Activated T-cell treated with anti-CD3 and anti-CD28 coated beads for 4 hours (primary cell): ENCODE data around the gene PDGFRA.

Source experiments
- DNase-seq: peaks from one replicate; pipeline ENCODE4 v3.0.0-alpha.2; 2020

Gene PDGFRA

GRCh38 chr4:54265366-54265765 is 36.3 kb downstream of the PDGFRA start:
- no peak for DNase-seq

DNA sequence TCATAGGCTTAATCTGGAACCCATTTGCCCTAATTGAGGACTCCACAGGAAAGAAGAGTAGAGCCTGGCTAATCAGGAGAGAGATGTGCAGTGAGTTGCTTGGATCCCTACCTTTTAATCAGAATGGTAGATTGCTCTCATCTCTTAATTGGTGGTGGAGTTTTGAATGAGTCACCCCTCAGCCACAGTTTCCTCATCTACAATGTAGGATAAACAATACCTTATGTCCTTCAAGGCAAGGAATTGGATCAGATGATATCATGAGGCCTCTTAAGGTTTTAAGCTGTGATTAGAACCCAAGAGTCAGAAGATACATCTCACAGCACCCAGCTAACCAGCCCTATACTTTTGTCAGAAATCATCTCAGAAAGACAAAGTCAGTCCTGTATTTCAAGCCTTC is 39.1 kb downstream of the PDGFRA start:
- no peak for DNase-seq

- no peak for DNase-seq
These were observed 42.4 kb downstream of the PDGFRA start for GRCh38 chr4:54271464-54271863.

DNA sequence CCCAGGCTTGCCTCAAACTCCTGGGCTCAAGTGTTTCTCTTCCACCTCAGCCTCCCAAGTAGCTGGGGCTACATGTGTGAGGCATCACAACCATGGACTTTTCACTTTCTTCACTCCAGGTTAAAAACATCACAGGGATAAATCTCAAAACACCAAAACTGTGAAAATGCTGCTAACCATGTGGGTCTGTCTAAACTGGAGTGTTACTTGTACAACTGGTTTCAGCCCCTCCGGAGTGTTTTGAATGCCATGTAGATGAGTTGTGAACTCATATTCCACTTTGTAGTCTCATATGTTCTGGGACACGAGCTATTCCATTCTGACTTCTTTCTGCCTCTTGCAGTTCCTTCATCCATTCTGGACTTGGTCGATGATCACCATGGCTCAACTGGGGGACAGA is 43.0 kb downstream of the PDGFRA start:
- DNase-seq = no peak

GRCh38 chr4:54274264-54274663 is 45.2 kb downstream of the PDGFRA start:
- no peak for DNase-seq

GRCh38 chr4:54274795-54275665 is 45.9 kb downstream of the PDGFRA start:
- DNase-seq = no peak

DNA sequence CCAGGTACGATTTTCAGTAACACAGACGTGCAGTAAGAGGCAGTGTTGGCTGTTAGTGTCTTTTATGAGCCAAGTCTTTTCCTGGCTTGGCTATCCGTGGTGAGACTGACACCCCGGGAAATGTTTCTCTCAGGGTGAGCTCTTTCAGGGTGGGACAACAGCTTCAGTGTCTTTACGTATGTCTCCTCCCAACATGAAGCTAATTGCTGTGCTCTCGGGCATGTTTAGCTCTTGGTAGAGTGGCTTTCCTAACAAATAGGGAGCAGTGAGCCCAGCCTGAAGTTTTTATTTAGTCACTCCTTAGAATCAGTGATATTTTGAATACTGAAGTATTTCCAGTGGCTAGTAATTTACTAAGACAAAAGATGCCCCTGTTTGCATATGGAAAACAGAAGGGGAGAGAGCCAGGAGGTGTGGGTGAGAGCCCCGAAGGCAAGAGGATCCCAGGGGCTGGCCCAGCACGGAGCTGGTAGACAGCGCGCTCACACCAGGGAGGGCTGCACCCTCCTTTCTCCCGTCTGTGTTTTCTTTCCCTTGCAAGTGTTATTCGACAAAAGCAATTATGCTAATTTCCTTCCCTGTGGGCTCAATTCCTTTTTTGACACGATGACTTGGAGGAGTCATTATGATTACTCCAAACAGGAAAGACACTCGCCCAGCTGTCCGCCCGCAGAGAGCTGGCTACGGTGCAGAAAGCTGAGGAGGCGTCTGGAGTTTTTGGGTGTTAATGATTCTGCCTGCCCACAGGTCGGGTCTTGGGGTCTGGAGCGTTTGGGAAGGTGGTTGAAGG is 47.7 kb downstream of the PDGFRA start:
- DNase-seq = no peak

DNA sequence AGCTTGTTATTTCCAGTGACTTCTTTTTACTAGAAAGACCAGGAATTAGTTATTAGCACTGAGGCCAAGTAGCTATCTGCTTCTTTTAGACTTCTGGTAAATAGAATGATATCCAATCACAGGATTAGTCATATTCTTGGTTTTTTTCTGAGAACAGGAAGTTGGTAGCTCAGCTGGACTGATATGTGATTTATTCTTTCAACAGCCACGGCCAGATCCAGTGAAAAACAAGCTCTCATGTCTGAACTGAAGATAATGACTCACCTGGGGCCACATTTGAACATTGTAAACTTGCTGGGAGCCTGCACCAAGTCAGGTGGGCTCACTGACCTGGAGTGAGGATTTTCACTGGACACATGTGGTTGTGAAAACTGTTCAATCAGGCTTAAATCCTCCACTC is 48.6 kb downstream of the PDGFRA start:
- no peak for DNase-seq

DNA sequence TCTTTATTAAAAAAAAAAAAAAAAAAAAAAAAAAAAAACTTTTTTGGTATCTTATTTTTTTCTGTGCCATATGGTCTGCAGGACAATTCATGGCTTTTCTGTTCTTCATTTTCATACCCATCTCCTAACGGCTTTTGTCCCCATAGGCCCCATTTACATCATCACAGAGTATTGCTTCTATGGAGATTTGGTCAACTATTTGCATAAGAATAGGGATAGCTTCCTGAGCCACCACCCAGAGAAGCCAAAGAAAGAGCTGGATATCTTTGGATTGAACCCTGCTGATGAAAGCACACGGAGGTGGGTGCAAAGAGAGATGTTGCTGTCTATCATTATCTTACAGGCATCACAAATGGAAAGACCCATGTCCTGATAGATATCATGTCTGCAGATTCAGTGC is 49.1 kb downstream of the PDGFRA start:
- no peak for DNase-seq

DNA sequence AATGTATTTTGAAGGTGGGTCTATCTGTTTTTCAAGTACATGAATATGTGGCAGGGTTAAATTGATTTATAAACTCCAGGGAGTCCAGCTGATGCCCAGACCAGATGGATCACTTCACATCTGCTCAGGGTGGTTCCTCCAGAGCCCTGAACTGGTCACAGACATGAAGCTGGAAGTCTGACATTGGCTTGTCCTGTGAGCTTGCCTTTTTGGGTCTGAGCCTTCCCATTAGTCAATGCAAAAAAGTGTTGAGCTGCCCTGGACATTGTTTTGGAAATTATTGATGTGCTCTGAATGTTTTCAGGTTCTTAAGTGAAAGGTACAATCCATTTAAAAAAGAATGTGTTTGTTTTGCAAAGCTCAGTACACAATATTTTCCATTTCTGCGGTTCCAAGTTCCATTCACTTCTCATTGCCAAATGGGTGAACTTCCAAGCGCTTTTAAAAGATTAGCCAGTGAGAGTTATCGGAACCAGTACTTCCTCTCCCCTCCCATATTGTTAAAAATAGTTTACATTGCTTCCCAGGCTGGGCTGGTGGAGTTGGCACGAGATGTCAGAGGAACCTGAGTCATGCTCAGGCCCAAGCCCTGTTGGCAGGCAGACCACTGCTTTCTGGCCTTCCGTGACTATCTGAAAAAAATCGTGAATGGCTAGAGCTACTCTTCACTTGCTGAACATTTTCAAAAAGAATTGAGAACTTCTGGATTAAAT is 52.1 kb downstream of the PDGFRA start:
- no peak for DNase-seq

DNA sequence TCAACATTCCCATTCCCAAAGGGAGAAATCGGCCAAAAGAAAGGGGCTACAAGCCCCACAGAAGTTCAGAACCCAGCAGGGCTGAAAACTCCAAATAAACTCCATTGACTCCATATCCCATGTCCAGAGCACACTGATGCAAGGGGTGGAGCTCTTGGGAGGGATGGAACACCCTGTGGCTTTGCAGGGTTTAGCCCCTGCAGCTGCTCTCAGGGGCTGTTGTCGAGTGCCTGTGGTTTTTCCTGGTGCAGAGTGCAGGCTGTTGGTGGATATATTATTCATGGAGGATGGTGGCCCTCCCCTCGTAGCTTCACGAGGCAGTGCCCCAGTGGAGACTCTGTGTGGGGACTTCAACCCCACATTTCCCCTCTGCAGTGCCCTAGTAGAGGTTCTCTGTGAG is 53.7 kb downstream of the PDGFRA start:
- DNase-seq = no peak

DNA sequence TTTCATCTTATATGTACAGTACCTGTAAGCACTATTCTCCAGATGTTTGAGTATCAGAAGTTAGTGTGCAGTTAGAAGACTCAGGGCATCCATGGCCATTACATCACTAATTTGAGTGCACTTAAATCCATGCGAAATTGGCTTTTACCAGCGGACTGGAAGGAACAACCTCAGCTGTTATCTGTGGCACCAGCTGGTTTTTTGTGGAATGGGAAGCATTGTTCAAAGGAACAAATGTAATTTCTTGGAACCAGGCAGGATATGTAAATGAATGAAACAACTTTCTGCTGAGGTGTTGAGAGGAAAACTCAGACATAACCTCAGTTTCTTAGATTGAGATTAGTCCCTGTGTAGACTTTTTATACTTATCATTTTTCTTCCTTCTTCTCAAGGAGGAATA is 60.2 kb downstream of the PDGFRA start:
- DNase-seq = no peak

- DNase-seq = no peak
These were observed 61.9 kb downstream of the PDGFRA start for GRCh38 chr4:54290980-54291379.

DNA sequence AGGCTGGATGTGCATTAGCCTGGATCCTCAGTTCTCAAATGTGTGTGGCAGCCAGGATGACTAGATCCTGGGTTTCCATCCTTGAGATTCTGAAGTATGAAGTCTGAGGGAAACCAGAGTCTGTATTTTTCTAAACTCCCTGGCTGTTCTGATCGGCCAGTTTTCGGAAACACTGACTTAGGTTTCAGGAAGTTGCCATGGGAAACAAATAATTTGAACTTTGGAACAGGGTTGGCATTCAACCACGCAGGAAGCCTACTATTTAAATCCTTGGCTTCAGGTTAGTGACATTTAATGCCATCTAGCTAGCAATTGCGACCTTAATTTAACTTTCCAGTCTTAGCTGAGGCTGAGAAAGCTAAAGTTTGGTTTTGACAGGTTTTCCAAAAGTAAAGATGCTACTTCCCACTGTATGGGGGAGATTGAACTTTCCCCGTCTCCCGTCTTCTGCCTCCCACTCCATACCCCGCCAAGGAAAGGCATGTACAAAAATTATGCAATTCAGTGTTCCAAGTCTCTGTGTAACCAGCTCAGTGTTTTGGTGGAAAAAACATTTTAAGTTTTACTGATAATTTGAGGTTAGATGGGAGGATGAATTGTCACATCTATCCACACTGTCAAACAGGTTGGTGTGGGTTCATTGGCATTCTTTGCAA is 67.6 kb downstream of the PDGFRA start:
- no peak for DNase-seq

GRCh38 chr4:54308110-54308509 is 79.0 kb downstream of the PDGFRA start:
- DNase-seq = no peak

- DNase-seq = no peak
These were observed 86.8 kb downstream of the PDGFRA start for GRCh38 chr4:54315561-54316538.

GRCh38 chr4:54317690-54318089 is 88.6 kb downstream of the PDGFRA start:
- no peak for DNase-seq

- DNase-seq = no peak
These were observed 89.8 kb downstream of the PDGFRA start for GRCh38 chr4:54318904-54319303.

- DNase-seq = no peak
These were observed 92.0 kb downstream of the PDGFRA start for GRCh38 chr4:54320826-54321685.

DNA sequence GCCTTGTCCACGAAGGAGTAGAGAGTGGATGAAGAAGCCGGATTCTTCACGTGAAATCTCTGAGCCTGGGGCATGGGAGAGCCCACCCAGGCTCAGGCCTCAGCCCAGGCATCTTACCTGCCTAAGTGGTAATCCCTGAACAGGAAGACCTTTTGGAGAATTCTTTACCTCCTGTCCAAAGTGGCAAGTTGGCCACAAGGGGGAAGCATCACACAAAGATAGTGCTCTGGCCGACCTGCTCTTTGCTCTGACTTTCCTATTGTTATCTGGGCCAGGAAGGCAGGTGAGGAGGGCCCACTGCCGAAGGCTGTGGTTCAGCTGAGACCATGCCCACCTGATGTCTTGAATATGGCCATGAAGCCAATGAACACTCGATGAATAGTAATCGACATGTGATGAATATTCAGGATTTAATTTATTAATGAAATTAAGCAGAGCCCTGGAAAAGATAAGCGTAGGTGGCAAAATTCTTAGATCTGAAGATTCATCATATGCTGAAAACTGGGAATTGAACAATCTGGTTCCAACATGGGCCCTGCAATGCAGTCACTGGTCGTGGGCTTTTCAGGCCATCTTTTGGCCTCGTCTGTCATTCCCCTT is 93.8 kb downstream of the PDGFRA start:
- peak; percentile 11 for DNase-seq
